DOHH2 (cell line): ENCODE measurements around the gene HIPK2.

Source experiments
- EZH2phosphoT487 ChIP-seq: fragments of 200-600 bp; sonication (generic); IDR thresholded peaks from 2 replicates; pipeline ENCODE4 v1.6.1; 2017; ENCODE audit warnings: borderline replicate concordance, mild to moderate bottlenecking, antibody characterized with exemption, low read length, moderate library complexity, mixed read lengths
- TF ChIP-seq, protein P1 (sequence below): fragments of 200-600 bp; sonication (generic); IDR thresholded peaks from one replicate; pipeline ENCODE4 v1.5.1; 2014; ENCODE audit warnings: antibody characterized with exemption, mild to moderate bottlenecking, low read depth, low read length; ENCODE audit not compliant: poor library complexity, severe bottlenecking

DNA sequence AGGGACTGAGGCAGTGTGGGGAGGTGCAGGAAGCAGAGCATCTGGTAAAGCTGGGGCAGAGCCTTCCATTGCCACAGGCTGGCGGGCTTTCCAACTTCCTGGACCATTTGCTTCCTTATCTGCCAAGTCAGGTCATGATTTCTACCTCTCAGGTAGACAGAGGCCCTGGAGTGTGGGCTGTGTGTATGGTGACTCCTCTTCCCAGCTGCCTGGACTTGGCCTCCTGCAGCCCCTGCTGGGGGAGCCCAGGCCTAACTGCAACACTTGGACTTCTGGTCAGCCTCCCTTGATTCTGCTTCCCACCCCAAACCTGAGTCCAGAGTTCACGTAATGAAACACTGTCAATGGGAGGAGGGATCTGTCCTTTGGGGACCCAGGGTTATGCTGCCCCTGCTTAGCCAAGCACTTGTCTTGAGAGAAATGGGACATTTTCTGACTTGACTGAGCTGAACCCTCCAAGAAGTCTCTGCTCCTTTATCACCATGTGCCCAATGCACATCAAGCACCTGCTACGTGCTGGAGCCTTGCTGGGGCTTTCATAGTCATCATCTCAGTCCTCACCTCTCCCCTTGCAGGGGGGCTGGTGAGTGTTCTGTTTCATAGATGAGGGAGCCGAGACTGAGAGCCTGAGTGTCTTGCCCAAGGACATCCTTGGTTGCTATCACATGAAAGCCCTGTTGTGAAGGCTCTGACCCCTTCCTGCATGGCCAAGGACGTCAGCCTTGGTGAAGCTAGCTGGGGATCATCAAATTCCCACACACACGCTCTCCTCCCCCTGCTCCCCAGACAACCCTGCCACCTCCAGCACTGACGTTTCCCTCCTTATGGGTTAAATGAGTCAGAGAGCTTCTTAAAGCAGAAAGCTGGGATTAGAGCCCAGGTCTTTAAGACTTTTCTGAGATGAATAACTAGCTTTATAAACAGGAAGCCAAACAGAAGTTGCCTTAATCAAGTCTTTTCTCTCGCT is 250.9 kb downstream of the HIPK2 start:
- TF ChIP-seq, protein P1, sequence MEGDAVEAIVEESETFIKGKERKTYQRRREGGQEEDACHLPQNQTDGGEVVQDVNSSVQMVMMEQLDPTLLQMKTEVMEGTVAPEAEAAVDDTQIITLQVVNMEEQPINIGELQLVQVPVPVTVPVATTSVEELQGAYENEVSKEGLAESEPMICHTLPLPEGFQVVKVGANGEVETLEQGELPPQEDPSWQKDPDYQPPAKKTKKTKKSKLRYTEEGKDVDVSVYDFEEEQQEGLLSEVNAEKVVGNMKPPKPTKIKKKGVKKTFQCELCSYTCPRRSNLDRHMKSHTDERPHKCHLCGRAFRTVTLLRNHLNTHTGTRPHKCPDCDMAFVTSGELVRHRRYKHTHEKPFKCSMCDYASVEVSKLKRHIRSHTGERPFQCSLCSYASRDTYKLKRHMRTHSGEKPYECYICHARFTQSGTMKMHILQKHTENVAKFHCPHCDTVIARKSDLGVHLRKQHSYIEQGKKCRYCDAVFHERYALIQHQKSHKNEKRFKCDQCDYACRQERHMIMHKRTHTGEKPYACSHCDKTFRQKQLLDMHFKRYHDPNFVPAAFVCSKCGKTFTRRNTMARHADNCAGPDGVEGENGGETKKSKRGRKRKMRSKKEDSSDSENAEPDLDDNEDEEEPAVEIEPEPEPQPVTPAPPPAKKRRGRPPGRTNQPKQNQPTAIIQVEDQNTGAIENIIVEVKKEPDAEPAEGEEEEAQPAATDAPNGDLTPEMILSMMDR: no peak
- no peak for TF ChIP-seq EZH2phosphoT487
